ENCODE measurements around the gene TBC1D32. TPM values are rescaled to one million over a fixed set of nuclear protein-coding genes. Genes with fewer than 3 reads are reported as not detected.
"Not testable (repeated sequence)": the region's sequence is repeated elsewhere in the genome, so short reads cannot be mapped to it uniquely, and the experiment has no call there.

TBC1D32 gene
- total and polyA plus RNA-seq, 2 donors (not counting 1 experiment from before 2014, with no cell fraction given), result 6.3 to 21.0 TPM

DNA sequence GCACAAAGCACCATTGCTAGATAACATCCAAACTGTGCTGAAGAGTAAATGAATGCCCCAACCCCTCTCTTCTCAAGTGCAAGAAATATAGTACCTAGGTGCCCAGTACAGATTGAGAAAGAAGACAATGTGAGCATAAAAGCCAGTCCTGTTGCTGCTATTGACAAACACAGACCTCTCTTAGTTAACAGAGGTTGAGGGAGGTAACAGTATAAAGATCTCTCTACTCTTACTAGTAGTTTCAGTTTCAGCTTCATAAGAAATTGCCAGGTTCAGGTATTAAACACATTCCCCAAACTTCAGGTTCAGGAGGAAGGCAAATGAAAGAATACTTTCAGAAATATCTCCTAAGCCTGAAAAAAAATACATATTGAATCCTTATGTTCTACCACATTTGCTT lies 31.4 kb downstream of the TBC1D32 start:
- Histone ChIP-seq H3K9ac (ENCODE audit: insufficient read depth, low read length) (no peak overlapping the region), H2AFZ (ENCODE audit: low read length) (no peak overlapping the region), H3K79me2 (ENCODE audit: control insufficient read depth, insufficient read depth, low read length) (no peaks in the 10 kb centered on the region), H3K27ac (ENCODE audit: insufficient read depth, low read length) (no peak overlapping the region), H3K9me3 (ENCODE audit: control insufficient read depth, insufficient read depth, low read depth, low read length) (no peaks in the 10 kb centered on the region), H3K27me3 (ENCODE audit: control insufficient read depth, insufficient read depth, low read length) (no peaks in the 10 kb centered on the region), H3K36me3 (ENCODE audit: control insufficient read depth, insufficient read depth, low read length) (no peaks in the 10 kb centered on the region), H4K20me1 (ENCODE audit: control insufficient read depth, extremely low read depth, insufficient read depth, low read length) (no peaks in the 10 kb centered on the region), H3K4me1 (ENCODE audit: control insufficient read depth, extremely low read depth, insufficient read depth, low read length) (no peaks in the 10 kb centered on the region), H3K4me2 (ENCODE audit: extremely low read depth, insufficient read depth, low read length) (no peak overlapping the region), H3K4me3 (replicated peaks in 1 of 4; ENCODE audit: control extremely low read depth in 1 of 4, insufficient read depth in 1 of 4, low read depth in 3 of 4, low read length in 4 of 4) (no peak overlapping the region)
- no peak for TF ChIP-seq EZH2 (IDR thresholded peaks at IDR 0.05; ENCODE audit: low read length, missing control alignments)
- TF ChIP-seq, protein P1, sequence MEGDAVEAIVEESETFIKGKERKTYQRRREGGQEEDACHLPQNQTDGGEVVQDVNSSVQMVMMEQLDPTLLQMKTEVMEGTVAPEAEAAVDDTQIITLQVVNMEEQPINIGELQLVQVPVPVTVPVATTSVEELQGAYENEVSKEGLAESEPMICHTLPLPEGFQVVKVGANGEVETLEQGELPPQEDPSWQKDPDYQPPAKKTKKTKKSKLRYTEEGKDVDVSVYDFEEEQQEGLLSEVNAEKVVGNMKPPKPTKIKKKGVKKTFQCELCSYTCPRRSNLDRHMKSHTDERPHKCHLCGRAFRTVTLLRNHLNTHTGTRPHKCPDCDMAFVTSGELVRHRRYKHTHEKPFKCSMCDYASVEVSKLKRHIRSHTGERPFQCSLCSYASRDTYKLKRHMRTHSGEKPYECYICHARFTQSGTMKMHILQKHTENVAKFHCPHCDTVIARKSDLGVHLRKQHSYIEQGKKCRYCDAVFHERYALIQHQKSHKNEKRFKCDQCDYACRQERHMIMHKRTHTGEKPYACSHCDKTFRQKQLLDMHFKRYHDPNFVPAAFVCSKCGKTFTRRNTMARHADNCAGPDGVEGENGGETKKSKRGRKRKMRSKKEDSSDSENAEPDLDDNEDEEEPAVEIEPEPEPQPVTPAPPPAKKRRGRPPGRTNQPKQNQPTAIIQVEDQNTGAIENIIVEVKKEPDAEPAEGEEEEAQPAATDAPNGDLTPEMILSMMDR (conservative IDR thresholded peaks at IDR 0.05 in 1 of 2, IDR thresholded peaks at IDR 0.05 in 1 of 2; ENCODE audit: low read depth in 1 of 2, low read length in 2 of 2), result no peak
- DNase-seq (ENCODE audit: low read depth in 2 of 2), result no peak

DNA sequence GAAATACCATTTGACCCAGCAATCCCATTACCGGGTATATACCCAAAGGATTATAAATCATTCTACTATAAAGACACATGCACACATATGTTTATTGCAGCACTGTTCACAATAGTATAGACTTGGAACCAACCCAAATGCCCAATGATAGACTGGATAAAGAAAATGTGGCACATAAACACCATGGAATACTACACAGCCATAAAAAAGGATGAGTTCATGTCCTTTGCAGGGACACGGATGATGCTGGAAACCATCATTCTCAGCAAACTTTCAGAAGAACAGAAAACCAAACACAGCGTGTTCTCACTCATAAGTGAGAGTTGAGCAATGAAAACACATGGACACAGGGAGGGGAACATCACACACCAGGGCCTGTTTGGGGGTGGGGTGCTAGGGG lies 33.1 kb downstream of the TBC1D32 start:
- not testable (repeated sequence) for H2AFZ ChIP-seq (ENCODE audit: low read length); H3K27me3 ChIP-seq (ENCODE audit: control insufficient read depth, insufficient read depth, low read length); H3K4me3 ChIP-seq (replicated peaks in 1 of 4; ENCODE audit: control extremely low read depth in 1 of 4, insufficient read depth in 1 of 4, low read depth in 3 of 4, low read length in 4 of 4); H3K9me3 ChIP-seq (ENCODE audit: control insufficient read depth, insufficient read depth, low read depth, low read length); H3K9ac ChIP-seq (ENCODE audit: insufficient read depth, low read length); H3K4me2 ChIP-seq (ENCODE audit: extremely low read depth, insufficient read depth, low read length); H3K79me2 ChIP-seq (ENCODE audit: control insufficient read depth, insufficient read depth, low read length); H3K36me3 ChIP-seq (ENCODE audit: control insufficient read depth, insufficient read depth, low read length); H3K27ac ChIP-seq (ENCODE audit: insufficient read depth, low read length); DNase-seq (ENCODE audit: low read depth in 2 of 2); H4K20me1 ChIP-seq (ENCODE audit: control insufficient read depth, extremely low read depth, insufficient read depth, low read length); H3K4me1 ChIP-seq (ENCODE audit: control insufficient read depth, extremely low read depth, insufficient read depth, low read length)

DNA sequence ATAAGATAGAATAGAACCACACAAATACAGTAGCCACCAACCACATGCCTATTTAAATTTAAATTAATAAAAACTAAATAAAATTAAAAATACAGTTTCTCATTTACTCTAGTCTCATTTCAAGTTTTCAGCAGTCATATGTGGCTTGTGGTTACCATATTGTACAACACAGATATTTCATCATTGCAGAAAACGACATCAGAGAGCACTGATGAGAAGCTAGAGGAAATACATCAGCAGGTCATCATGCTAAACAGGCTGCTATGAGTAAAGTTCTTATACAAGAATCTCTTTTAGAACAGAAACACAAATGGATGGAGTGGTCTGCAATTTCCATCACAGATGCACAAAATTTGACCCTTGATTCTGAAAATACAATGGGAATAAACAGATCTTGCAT lies 36.6 kb downstream of the TBC1D32 start:
- no peaks in the 10 kb centered on the region for H3K9me3 ChIP-seq (ENCODE audit: control insufficient read depth, insufficient read depth, low read depth, low read length)
- no peaks in the 10 kb centered on the region for H4K20me1 ChIP-seq (ENCODE audit: control insufficient read depth, extremely low read depth, insufficient read depth, low read length)
- H3K9ac ChIP-seq (ENCODE audit: insufficient read depth, low read length), result no peak overlapping the region
- no peaks in the 10 kb centered on the region for H3K36me3 ChIP-seq (ENCODE audit: control insufficient read depth, insufficient read depth, low read length)
- TF ChIP-seq, protein P1 (conservative IDR thresholded peaks at IDR 0.05 in 1 of 2, IDR thresholded peaks at IDR 0.05 in 1 of 2; ENCODE audit: low read depth in 1 of 2, low read length in 2 of 2), result no peak
- no peak for TF ChIP-seq EZH2 (IDR thresholded peaks at IDR 0.05; ENCODE audit: low read length, missing control alignments)
- H2AFZ ChIP-seq (ENCODE audit: low read length), result no peak overlapping the region
- H3K4me3 ChIP-seq (replicated peaks in 1 of 4; ENCODE audit: control extremely low read depth in 1 of 4, insufficient read depth in 1 of 4, low read depth in 3 of 4, low read length in 4 of 4), result no peak overlapping the region
- H3K27me3 ChIP-seq (ENCODE audit: control insufficient read depth, insufficient read depth, low read length), result no peaks in the 10 kb centered on the region
- H3K79me2 ChIP-seq (ENCODE audit: control insufficient read depth, insufficient read depth, low read length), result no peaks in the 10 kb centered on the region
- H3K4me1 ChIP-seq (ENCODE audit: control insufficient read depth, extremely low read depth, insufficient read depth, low read length), result no peaks in the 10 kb centered on the region
- peak; percentile 3 to 66 for DNase-seq (ENCODE audit: low read depth in 2 of 2)
- H3K27ac ChIP-seq (ENCODE audit: insufficient read depth, low read length), result no peak overlapping the region
- H3K4me2 ChIP-seq (ENCODE audit: extremely low read depth, insufficient read depth, low read length), result no peak overlapping the region
